Measurements from ENCODE around the gene GPX1.
"Not testable (repeated sequence)": the region's sequence is repeated elsewhere in the genome, so short reads cannot be mapped to it uniquely, and the experiment has no call there.

Gene GPX1

DNA sequence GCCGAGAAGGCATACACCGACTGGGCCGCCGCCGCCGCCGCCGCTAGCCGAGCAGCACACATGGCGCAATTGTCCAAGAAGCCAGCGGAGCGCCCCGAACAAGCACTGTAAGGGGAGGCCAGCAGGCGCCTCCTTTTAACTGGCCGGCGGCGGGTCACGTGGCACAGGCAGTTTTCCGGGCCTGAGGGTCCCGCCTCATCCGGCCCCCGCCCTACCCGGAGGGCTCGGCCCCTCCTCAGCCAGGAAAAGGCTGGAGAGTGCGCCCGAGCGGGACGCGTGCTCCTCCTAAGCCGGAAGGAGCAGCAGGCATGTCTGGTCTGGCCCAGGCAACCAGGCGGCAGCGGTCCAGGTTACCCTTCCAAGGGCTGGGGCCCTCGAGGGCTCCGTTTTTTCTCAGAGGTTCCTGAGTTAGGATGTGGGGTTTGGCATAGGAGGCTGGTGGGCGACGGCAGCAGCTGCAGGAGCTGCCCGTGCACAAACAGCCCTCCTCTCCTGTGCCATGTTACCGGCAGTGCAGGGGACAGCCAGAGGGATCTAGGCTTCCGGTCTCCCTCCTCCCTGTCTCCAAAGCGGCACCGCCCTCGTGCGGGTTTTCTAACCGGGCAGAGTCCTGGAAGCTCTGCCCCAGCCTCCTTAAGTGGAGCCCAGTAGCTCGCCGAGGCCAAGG is at the start of gene GPX1:
Gene GPX1 (minus strand): TSS at position 137 of the 667 bp plus-strand sequence. CDS start 75 bp downstream, at position 62.
- Histone ChIP-seq H3K27me3 (ENCODE audit: control insufficient read depth in 2 of 2, insufficient read depth in 2 of 2, low read length in 2 of 2) (no peaks in the 10 kb centered on the region), H3K36me3 (ENCODE audit: control insufficient read depth in 2 of 2, insufficient read depth in 2 of 2, low read length in 2 of 2) (peaks cover 28 to 30% of the 10 kb centered on the region in 2 donors), H3K4me1 (ENCODE audit: control insufficient read depth in 2 of 2, insufficient read depth in 2 of 2, low read length in 2 of 2) (peaks cover 22 to 23% of the 10 kb centered on the region in 2 donors), H3K4me3 (ENCODE audit: low read length in 2 of 2) (peak within 1 kb of the TSS; percentile 65 to 92), H3K27ac (ENCODE audit: low read depth in 2 of 2, low read length in 2 of 2) (peak within 1 kb of the TSS; percentile 86 to 91), H3K9me3 (ENCODE audit: control insufficient read depth in 2 of 2, low read length in 2 of 2) (no peaks in the 10 kb centered on the region), H3K9ac (ENCODE audit: low read depth in 1 of 2, low read length in 2 of 2) (peak within 1 kb of the TSS; percentile 80 to 84)

DNA sequence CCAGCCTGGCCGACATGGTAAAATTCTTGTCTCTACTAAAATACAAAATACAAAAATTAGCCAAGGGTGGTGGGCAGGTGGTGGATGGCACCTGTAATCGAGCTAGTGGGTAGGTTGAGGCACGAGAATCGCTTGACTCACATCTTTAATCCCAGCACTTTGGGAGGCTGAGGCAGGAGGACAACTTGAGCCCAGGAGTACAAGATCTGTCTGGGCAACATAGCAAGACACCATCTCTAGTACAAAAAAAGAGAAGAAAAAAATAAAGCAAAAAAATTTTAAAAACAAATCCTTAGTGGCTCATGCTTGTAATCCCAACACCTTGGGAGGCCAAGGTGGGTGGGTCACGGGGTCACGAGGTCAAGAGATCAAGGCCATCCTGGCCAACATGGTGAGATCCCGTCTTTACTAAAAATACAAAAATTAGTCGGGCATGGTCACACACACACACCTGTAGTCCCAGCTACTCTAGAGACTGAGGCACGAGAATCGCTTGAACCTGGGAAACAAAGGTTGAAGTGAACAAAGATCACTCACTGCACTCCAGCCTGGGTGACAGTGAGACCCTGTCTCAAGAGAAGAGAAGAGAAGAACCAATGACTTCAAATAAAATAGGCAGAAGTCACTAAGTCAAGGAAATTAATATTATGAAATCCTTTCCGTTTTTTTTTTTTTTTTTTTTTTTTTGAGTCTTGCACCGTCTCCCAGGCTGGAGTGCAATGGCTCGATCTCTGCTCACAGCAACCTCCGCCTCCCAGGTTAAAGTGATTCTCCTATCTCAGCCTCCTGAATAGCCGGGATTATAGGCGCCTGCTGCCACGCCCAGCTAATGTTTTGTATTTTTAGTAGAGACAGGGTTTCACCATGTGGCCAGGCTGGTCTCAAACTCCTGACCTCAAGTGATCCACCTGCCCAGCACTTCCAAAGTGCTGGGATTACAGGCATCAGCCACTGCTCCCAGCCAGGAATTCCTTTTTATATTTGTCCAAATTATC is 48.7 kb upstream of the GPX1 start:
- Histone ChIP-seq H3K4me1 (ENCODE audit: control insufficient read depth in 2 of 2, insufficient read depth in 2 of 2, low read length in 2 of 2) (peaks cover 17 to 20% of the 10 kb centered on the region in 2 donors), H3K9me3 (ENCODE audit: control insufficient read depth in 2 of 2, low read length in 2 of 2) (no peaks in the 10 kb centered on the region), H3K36me3 (ENCODE audit: control insufficient read depth in 2 of 2, insufficient read depth in 2 of 2, low read length in 2 of 2) (peaks cover 0 to 11% of the 10 kb centered on the region in 2 donors), H3K9ac (ENCODE audit: low read depth in 1 of 2, low read length in 2 of 2) (no peak overlapping the region), H3K27ac (ENCODE audit: low read depth in 2 of 2, low read length in 2 of 2) (no peak overlapping the region), H3K27me3 (ENCODE audit: control insufficient read depth in 2 of 2, insufficient read depth in 2 of 2, low read length in 2 of 2) (no peaks in the 10 kb centered on the region), H3K4me3 (ENCODE audit: low read length in 2 of 2) (no peak overlapping the region)

DNA sequence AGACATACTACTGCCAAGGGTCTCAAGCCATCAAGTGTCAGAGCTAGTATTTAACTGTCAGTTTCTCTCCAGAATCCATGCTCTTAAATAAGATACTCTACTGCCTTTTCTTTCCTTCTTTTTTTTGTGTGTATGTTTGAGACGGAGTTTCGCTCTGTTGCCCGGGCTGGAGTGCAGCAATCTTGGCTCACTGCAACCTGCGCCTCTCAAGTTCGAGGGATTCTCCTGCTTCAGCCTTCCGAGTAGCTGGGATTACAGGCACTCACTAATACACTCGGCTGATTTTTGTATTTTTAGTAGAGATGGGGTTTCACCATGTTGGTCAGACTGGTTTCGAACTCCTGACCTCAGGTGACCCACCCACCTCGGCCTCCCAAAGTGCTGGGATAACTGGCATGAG is 47.4 kb upstream of the GPX1 start:
- not testable (repeated sequence) for H3K4me3 ChIP-seq (ENCODE audit: low read length in 2 of 2); H3K27ac ChIP-seq (ENCODE audit: low read depth in 2 of 2, low read length in 2 of 2); H3K9ac ChIP-seq (ENCODE audit: low read depth in 1 of 2, low read length in 2 of 2); H3K9me3 ChIP-seq (ENCODE audit: control insufficient read depth in 2 of 2, low read length in 2 of 2); H3K27me3 ChIP-seq (ENCODE audit: control insufficient read depth in 2 of 2, insufficient read depth in 2 of 2, low read length in 2 of 2)
- H3K36me3 ChIP-seq (ENCODE audit: control insufficient read depth in 2 of 2, insufficient read depth in 2 of 2, low read length in 2 of 2) = peaks cover 0 to 11% of the 10 kb centered on the region in 2 donors
- H3K4me1 ChIP-seq (ENCODE audit: control insufficient read depth in 2 of 2, insufficient read depth in 2 of 2, low read length in 2 of 2) = peaks cover 17 to 22% of the 10 kb centered on the region in 2 donors

DNA sequence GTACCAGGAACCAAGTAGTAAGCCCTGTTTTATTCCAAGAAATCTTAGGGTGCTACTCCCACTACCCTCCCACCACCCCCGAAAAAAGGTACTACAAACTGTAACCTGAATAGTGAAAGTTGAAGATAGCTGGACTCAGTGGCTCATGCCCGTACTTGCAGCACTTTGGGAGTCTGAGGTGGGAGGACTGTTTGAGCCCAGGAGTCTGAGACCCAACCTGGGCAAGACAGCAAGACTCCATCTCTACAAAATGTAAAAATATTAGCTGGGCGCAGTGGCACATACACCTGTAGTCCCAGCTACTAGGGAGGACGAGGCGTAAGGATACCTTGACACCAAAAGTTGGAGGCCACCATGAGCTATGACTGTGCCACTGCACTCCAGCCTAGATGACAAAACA is 45.7 kb upstream of the GPX1 start:
- Histone ChIP-seq H3K27ac (ENCODE audit: low read depth in 2 of 2, low read length in 2 of 2) (no peak overlapping the region), H3K4me3 (ENCODE audit: low read length in 2 of 2) (no peak overlapping the region), H3K9ac (ENCODE audit: low read depth in 1 of 2, low read length in 2 of 2) (no peak overlapping the region), H3K27me3 (ENCODE audit: control insufficient read depth in 2 of 2, insufficient read depth in 2 of 2, low read length in 2 of 2) (no peaks in the 10 kb centered on the region), H3K4me1 (ENCODE audit: control insufficient read depth in 2 of 2, insufficient read depth in 2 of 2, low read length in 2 of 2) (peaks cover 8 to 17% of the 10 kb centered on the region in 2 donors), H3K36me3 (ENCODE audit: control insufficient read depth in 2 of 2, insufficient read depth in 2 of 2, low read length in 2 of 2) (peaks cover 0 to 11% of the 10 kb centered on the region in 2 donors), H3K9me3 (ENCODE audit: control insufficient read depth in 2 of 2, low read length in 2 of 2) (no peaks in the 10 kb centered on the region)

DNA sequence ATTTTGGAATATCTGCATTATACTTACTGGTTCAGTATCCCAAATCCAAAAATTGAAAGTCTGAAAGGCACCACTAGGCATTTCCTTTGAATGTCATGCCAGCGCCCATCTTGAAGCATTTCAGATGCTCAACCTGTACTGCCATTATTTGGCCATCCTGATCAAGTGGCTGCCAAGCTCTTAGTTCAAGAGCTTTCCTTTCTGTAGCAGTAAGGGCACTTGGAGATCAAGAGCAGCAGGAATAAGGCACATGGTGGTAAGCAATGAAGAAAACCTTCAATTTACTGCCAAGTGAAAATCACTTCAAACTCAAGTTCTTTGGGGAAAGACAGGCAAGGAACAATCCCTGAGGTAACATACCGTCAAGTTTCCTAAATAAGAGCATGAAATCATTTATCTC is 43.6 kb upstream of the GPX1 start:
- H3K4me3 ChIP-seq (ENCODE audit: low read length in 2 of 2) = no peak overlapping the region
- no peaks in the 10 kb centered on the region for H3K9me3 ChIP-seq (ENCODE audit: control insufficient read depth in 2 of 2, low read length in 2 of 2)
- H3K27ac ChIP-seq (ENCODE audit: low read depth in 2 of 2, low read length in 2 of 2) = no peak overlapping the region
- peaks cover 0 to 18% of the 10 kb centered on the region in 2 donors for H3K36me3 ChIP-seq (ENCODE audit: control insufficient read depth in 2 of 2, insufficient read depth in 2 of 2, low read length in 2 of 2)
- H3K27me3 ChIP-seq (ENCODE audit: control insufficient read depth in 2 of 2, insufficient read depth in 2 of 2, low read length in 2 of 2) = no peaks in the 10 kb centered on the region
- no peak overlapping the region for H3K9ac ChIP-seq (ENCODE audit: low read depth in 1 of 2, low read length in 2 of 2)
- peaks cover 3 to 16% of the 10 kb centered on the region in 2 donors for H3K4me1 ChIP-seq (ENCODE audit: control insufficient read depth in 2 of 2, insufficient read depth in 2 of 2, low read length in 2 of 2)

DNA sequence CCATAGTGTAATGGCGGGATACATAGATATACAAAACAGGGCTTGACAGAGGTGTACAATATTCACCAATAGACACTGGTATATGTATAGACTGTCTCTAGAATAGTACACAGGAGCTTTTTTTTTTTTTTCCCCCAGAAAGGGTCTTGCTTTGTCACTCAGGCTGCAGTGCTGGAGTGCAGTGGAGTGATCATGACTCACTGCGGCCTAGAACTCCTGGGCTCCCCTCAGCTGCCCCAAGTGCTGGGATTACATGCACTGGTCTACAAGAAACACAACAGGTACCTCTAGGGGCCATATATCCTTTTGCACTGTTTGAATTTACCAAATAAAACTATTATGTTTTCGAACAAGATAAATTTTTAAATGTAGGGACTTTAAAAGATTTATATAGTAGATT is 41.3 kb upstream of the GPX1 start:
- no peaks in the 10 kb centered on the region for H3K9me3 ChIP-seq (ENCODE audit: control insufficient read depth in 2 of 2, low read length in 2 of 2)
- H3K9ac ChIP-seq (ENCODE audit: low read depth in 1 of 2, low read length in 2 of 2) = no peak overlapping the region
- no peak overlapping the region for H3K27ac ChIP-seq (ENCODE audit: low read depth in 2 of 2, low read length in 2 of 2)
- peaks cover 6 to 26% of the 10 kb centered on the region in 2 donors for H3K36me3 ChIP-seq (ENCODE audit: control insufficient read depth in 2 of 2, insufficient read depth in 2 of 2, low read length in 2 of 2)
- peaks cover 0 to 16% of the 10 kb centered on the region in 2 donors for H3K4me1 ChIP-seq (ENCODE audit: control insufficient read depth in 2 of 2, insufficient read depth in 2 of 2, low read length in 2 of 2)
- H3K4me3 ChIP-seq (ENCODE audit: low read length in 2 of 2) = no peak overlapping the region
- H3K27me3 ChIP-seq (ENCODE audit: control insufficient read depth in 2 of 2, insufficient read depth in 2 of 2, low read length in 2 of 2) = no peaks in the 10 kb centered on the region

DNA sequence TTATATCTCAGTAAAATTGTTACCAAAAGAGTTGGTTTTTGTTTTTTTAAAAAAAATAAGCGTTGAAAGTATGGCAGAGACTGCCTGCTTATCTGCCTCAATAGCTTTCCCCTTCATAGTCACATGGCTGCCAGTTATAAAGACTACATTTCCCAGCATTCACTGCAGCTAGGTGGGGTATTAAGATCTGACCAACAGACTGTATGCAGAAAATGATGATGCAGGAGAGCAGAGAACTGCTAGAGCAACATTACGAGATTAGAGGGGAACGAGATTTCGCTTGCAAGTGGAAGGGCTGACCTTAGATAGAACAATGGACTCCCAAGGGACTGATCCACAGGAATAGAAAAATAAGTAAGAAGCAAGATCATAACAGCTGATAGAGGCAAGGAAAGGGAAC is 39.3 kb upstream of the GPX1 start:
- no peak overlapping the region for H3K4me3 ChIP-seq (ENCODE audit: low read length in 2 of 2)
- H3K27ac ChIP-seq (ENCODE audit: low read depth in 2 of 2, low read length in 2 of 2) = no peak overlapping the region
- peaks cover 0 to 13% of the 10 kb centered on the region in 2 donors for H3K4me1 ChIP-seq (ENCODE audit: control insufficient read depth in 2 of 2, insufficient read depth in 2 of 2, low read length in 2 of 2)
- no peaks in the 10 kb centered on the region for H3K9me3 ChIP-seq (ENCODE audit: control insufficient read depth in 2 of 2, low read length in 2 of 2)
- peaks cover 8 to 17% of the 10 kb centered on the region in 2 donors for H3K36me3 ChIP-seq (ENCODE audit: control insufficient read depth in 2 of 2, insufficient read depth in 2 of 2, low read length in 2 of 2)
- H3K27me3 ChIP-seq (ENCODE audit: control insufficient read depth in 2 of 2, insufficient read depth in 2 of 2, low read length in 2 of 2) = no peaks in the 10 kb centered on the region
- H3K9ac ChIP-seq (ENCODE audit: low read depth in 1 of 2, low read length in 2 of 2) = no peak overlapping the region

DNA sequence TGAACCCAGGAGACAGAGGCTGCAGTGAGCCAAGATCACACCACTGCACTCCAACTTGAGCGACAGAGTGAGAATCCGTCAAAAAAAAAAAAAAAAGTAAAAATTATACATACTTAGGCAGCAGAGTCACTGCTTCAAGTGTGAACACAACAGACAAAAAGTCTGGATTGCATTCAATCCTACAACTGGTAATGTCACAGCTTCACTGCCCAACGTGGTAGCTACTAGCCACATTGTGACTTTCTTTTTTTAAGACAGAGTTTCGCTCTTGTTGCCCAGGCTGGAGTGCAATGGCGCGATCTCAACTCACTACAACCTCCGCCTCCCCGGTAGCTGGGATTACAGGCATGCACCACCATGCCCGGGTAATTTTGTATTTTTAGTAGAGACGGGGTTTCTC is 33.2 kb upstream of the GPX1 start:
- not testable (repeated sequence) for H3K4me3 ChIP-seq (ENCODE audit: low read length in 2 of 2); H3K9ac ChIP-seq (ENCODE audit: low read depth in 1 of 2, low read length in 2 of 2); H3K27ac ChIP-seq (ENCODE audit: low read depth in 2 of 2, low read length in 2 of 2); H3K9me3 ChIP-seq (ENCODE audit: control insufficient read depth in 2 of 2, low read length in 2 of 2); H3K27me3 ChIP-seq (ENCODE audit: control insufficient read depth in 2 of 2, insufficient read depth in 2 of 2, low read length in 2 of 2); H3K4me1 ChIP-seq (ENCODE audit: control insufficient read depth in 2 of 2, insufficient read depth in 2 of 2, low read length in 2 of 2)
- H3K36me3 ChIP-seq (ENCODE audit: control insufficient read depth in 2 of 2, insufficient read depth in 2 of 2, low read length in 2 of 2) = peaks cover 8 to 11% of the 10 kb centered on the region in 2 donors

DNA sequence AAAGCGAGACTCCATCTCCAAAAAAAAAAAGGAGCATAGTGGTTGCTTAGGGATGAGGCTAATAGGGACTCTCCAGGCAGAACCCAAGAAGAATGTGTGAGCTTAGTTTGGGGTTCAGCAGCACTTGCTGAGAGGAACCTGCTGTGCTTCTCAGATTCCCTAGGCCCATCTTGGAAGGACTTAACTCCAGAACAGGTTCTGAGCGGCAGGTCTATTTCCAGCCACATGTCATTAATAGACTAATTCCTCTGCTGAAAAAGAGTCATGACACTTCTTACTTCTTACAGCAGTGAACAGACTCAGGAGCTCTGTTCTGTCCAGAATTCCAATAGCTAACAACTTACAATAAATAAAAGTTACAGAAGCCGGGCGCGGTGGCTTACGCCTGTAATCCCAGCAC is 31.1 kb upstream of the GPX1 start:
- no peak overlapping the region for H3K9ac ChIP-seq (ENCODE audit: low read depth in 1 of 2, low read length in 2 of 2)

DNA sequence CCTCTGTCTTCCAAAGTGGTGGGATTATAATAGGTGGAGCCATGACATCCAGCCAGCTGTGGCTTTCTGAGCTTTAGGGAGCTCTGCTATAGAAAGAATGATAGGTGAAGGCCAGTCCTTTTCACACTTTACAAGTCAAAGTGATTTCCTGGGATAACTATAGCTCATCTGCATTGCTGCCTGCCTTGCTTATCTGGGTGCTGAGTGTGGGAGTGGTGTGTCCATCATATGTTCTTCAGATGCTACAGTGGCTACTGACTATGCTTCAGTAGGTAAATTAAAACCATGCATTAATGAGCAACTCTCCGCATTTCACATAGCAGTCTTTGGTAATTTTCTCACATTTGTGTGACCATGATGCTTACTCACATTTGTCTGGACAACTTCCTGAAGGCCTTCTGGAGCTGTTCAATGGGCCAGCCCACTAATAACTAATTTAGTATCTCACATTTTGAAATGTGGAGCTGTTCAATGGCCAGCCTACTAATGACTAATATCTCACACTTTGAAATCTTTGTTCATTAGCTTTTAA is 30.2 kb upstream of the GPX1 start:
- H3K27ac ChIP-seq (ENCODE audit: low read depth in 2 of 2, low read length in 2 of 2) = no peak overlapping the region

More for the DNA sequence above, 31.1 kb upstream of the GPX1 start:
- Histone ChIP-seq H3K4me1 (ENCODE audit: control insufficient read depth in 2 of 2, insufficient read depth in 2 of 2, low read length in 2 of 2) (peaks cover 3 to 8% of the 10 kb centered on the region in 2 donors), H3K4me3 (ENCODE audit: low read length in 2 of 2) (no peak overlapping the region), H3K27me3 (ENCODE audit: control insufficient read depth in 2 of 2, insufficient read depth in 2 of 2, low read length in 2 of 2) (no peaks in the 10 kb centered on the region), H3K9me3 (ENCODE audit: control insufficient read depth in 2 of 2, low read length in 2 of 2) (no peaks in the 10 kb centered on the region), H3K36me3 (ENCODE audit: control insufficient read depth in 2 of 2, insufficient read depth in 2 of 2, low read length in 2 of 2) (peaks cover 0 to 4% of the 10 kb centered on the region in 2 donors), H3K27ac (ENCODE audit: low read depth in 2 of 2, low read length in 2 of 2) (no peak overlapping the region)

More for the DNA sequence above, 30.2 kb upstream of the GPX1 start:
- Histone ChIP-seq H3K36me3 (ENCODE audit: control insufficient read depth in 2 of 2, insufficient read depth in 2 of 2, low read length in 2 of 2) (peaks cover 0 to 4% of the 10 kb centered on the region in 2 donors), H3K27me3 (ENCODE audit: control insufficient read depth in 2 of 2, insufficient read depth in 2 of 2, low read length in 2 of 2) (no peaks in the 10 kb centered on the region), H3K4me3 (ENCODE audit: low read length in 2 of 2) (no peak overlapping the region), H3K9ac (ENCODE audit: low read depth in 1 of 2, low read length in 2 of 2) (no peak overlapping the region), H3K9me3 (ENCODE audit: control insufficient read depth in 2 of 2, low read length in 2 of 2) (no peaks in the 10 kb centered on the region), H3K4me1 (ENCODE audit: control insufficient read depth in 2 of 2, insufficient read depth in 2 of 2, low read length in 2 of 2) (peaks cover 3 to 10% of the 10 kb centered on the region in 2 donors)
